ENCODE data around the gene TPCN2.

TPCN2 gene

DNA sequence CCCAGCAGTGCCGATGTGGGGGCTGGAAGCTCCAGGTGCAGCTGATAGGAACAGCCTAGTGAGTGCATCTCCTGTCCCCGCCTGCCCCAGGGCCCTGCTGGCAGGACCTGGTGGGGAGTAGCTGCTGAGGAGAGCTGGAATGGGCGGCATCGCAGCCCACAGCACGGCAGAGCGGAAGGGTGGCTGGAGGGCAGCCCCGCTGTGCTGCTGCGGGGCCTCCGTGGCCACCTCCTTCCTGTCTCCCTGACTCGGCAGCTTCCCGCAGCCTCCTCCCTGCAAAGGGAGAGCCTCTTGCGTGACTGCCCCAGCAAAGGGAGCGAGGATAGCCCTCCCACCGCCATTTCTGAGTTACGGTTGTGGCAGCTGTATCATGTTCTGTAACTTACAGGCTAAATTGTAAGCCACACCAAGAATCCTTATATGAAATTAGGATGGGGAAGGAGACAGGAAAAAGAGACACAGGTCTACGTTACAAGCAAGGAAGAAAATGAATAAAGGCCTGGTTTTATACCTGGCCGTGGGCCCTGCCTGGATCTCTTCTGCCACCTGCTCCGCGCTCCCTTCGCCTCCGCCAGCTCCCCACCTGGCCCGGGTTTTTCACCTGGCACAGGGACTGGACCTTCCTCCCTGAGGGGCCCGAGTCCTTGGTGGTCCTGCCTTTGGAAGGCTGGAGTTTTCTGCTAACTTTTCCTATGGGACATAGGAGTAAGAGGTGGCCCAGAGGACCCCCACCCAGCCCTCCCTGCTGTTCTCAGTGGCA lies 10.0 kb downstream of the TPCN2 start:
- DNase-seq, result no peak

DNA sequence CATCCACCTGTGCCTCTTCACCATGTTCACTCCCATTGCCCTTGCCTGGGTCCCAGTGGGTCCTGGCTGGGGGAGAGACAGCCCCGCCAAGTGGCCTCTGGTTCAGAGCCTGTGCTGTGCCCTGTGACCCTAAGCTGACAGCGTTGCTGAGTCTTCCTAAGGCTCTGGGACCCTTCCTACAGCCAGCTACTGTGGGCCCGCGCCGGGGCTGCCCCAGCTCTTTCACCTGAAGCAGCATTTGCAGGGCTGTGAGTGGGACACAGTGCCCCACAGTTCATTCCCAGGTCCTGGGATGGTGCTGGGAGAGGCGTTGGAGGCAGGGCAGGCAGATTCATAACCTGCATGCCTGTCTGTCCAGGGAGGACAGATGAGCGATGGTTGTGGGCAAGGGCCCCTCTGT lies 10.7 kb downstream of the TPCN2 start:
- DNase-seq, result no peak

DNA sequence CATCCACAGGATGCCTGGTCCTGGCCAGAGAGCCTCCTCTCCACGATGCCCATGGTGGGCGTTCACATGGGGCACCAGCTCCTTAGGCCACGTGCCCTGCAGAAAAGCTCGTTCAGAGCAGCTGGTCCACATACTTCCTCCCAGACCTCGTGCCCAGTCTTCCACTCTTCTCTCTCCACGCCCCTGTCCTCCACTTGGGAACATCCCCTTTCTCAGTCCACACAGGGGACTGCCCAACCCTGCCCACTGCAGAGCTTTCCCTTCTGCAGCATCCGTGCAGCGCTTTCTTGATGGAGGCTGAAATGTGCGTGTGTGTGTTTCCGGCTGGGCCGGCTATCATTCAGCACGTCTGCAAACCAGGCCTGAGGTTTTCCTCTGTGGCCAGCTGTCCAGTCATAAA lies 11.3 kb downstream of the TPCN2 start:
- DNase-seq, result no peak

DNA sequence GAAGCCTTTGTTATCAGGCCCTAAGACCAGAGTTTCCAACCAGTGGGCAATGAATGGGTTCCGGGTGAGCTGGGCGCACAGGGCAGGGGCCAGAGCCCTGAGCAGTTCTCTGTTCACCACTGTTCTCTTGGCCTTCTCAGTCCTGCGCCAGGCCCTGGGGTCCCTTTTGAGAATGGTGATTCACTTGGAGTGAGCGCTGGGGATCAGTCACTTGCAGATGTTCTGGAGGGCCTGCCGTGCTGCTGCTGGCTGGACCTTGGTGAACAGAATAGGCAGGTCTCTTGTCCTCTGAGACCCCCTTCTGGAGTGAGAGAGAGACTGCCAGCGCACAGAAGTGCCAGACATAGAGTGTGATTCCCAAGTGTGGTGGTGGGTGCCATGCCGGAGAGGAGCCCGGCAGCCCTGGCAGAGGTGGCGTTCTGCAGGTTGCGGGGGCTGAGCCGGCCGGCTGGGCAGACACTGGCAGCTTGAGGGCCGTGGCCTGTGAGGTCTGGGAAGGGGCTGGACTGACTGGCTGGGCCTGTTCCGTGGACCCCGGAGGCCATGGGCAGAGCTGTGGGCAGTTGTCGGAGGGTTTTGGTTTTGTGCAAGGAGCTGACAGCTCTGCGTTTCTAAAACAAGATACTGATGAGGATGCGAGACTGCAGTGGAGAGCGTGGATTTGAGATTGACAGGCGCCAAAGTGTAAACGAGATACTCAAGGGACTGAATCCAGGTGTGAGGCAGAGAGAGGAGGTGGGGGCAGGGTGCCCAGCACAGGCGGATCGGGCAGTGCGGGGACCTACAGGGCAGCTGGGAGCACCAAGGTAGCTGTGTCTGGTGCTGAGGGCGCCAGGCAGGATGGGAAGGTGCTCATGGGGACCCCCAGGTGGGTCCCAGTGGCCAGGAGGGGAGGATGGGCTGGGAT lies 12.3 kb downstream of the TPCN2 start:
- no peak for DNase-seq

DNA sequence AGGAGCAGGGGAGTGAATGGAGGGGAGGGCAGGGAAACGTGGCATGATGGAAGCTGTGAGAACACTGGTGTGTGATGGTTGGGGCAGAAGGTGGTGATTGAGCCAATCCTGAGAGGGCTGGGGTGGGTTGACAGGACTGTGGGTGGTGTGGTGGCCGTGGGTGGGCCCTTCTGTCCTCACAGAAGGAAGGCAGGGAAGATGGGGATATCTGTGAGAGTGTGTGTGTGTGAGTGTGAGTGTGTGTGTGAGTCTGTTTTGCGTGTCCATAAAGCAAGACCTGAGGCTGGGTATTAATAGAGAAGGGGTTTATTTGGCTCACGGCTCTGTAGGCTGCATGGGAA lies 13.0 kb downstream of the TPCN2 start:
- DNase-seq, result no peak

DNA sequence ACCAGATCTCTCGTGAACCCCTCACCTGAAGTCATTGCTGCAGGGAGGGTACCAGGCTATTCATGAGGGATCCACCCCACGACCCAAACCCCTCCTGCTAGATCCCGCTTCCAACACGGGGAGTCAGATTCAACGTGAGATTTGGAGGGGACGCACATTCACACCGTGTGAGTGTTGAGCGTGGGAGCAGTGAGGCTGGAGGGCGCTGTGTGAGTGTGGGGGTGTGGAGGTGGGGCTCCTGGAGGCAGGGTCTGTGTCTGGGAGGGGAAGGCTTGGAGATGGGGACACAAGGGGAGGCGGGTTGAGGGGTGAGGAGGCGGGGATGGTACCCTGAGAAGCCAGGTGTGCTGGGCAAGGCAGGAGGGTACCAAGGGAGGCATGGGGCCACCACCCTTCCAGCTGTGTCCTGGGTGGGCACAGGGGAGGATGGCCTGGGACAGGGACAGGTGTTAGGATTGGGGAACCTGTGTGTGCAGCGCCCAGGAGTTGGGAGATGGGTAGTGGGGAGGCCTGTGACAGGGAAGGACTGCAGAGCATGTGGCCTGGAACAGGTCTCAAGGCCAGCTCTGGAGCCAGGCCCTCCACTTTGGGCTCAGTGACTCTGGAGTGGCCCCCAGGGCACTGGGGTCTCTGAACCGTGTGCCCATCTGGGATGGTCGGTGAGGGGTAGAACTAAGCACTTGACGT lies 13.6 kb downstream of the TPCN2 start:
- DNase-seq, result no peak

DNA sequence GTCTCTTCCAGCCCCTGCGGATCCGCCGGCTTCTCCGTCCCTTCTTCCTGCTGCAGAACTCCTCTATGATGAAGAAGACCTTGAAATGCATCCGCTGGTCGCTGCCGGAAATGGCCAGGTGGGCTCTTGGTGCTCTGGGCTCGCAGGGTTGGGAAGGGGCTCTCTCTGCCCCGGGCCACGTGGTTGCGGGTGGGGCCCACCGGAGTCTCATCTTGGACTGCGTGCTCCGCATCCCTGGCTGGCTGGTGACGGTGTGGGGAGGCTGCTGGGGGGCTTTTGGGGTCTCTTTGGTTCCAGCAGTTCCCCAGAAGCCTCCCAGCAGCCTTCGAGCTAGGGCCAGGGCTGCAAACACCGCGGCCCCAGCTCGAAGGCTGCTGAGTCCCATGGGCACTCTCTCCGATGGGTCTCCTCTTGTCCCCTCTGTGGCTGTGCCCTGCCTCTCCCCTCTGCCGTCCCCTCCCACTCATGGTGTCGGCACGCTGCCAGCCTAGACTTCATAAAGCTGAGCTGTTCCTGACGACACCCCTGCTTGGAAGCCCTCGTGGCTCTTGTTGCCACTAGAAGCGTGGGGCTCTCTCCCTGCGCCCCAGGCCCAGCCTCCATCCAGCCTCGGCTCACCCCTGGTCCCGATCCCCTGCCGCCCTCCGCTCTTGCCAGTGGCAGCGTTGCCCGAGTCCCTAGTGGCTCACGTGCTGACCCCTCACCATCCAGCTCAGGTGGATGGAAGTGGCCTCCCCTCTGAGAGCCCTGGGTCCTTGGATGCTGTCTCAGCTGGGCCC lies 14.3 kb downstream of the TPCN2 start:
- DNase-seq, result no peak

DNA sequence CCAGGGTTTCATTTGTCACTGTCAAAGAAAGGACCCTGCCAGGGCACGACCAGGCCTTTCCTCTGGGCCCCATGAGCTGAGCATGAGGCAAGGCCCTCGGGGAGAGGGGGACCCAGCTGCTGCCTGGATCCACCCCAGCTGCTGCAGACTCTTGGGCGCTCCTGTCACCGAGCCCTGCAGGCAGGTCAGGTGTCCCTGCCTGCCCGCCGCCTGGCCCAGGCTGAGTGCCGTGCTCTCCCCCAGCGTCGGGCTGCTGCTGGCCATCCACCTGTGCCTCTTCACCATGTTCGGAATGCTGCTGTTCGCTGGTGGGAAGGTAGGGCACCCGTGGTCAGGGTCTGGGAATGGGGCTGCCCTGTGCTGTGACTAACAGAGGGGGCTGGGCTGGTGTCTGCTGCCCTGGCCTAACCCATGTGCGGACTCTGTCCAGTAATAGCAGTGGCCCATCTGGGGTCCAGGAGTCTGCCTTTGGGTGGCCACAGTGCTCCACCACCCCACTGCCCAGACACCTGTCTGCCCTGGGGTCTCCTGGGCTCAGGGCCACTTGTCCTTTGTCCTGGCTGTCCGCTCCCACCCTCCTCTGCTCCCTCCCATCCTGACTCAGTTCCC lies 15.0 kb downstream of the TPCN2 start:
- DNase-seq, result no peak

DNA sequence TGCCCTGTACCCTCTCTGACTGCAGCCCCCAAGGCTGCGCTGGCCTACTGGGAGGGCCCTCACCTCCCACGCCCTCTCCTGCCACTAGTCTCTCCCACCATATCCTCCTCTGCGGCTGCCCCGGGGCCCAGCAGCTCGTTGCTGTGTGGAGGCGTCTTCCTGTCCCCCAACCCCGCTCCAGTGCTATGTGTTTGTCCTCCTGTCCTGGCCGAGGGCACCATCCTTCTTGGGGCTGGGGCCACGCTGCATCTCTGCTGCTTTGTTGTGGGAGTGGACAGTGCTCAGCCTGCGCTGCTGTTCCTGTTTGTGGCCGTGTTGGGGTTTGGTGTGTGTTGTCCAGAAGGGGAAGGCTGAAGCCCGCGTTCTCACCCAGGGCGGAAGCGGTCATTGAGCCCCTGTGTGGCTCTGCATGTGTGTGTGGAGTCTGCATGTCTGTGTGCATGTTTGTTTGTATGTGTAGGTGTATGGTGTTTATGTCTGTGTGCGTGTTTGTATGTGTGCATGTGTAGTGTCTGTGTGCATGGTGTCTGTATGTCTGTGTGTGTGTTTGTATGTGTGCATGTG lies 15.7 kb downstream of the TPCN2 start:
- no peak for DNase-seq

DNA sequence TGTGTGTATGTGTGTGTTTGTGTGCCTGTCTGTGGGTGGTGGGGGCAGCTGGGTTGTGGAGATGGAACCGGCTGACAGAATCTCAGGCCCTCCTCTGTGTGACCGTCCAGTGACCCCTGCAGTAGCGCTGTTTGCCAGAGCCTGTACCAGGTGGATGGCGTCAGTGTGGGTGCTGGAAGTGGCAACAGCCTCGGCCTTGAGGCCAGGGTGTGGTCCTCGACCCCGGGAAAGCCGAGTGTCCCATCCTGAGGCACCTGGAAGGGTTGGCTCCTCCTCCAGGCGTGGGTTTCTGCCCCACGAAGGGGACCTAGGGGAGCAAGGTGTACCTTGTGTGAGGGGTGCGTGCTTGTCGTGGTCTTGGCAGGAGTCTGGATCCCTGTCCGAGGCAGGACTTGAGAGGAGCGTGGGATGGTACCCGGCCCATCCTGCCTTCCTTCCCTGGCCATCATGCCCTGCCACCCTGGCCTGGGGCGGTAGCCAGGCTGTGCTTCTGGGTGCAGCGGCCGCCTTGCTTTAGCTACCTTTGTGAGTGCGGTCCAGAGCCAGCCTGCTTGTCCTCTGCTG lies 16.5 kb downstream of the TPCN2 start:
- DNase-seq, result no peak

DNA sequence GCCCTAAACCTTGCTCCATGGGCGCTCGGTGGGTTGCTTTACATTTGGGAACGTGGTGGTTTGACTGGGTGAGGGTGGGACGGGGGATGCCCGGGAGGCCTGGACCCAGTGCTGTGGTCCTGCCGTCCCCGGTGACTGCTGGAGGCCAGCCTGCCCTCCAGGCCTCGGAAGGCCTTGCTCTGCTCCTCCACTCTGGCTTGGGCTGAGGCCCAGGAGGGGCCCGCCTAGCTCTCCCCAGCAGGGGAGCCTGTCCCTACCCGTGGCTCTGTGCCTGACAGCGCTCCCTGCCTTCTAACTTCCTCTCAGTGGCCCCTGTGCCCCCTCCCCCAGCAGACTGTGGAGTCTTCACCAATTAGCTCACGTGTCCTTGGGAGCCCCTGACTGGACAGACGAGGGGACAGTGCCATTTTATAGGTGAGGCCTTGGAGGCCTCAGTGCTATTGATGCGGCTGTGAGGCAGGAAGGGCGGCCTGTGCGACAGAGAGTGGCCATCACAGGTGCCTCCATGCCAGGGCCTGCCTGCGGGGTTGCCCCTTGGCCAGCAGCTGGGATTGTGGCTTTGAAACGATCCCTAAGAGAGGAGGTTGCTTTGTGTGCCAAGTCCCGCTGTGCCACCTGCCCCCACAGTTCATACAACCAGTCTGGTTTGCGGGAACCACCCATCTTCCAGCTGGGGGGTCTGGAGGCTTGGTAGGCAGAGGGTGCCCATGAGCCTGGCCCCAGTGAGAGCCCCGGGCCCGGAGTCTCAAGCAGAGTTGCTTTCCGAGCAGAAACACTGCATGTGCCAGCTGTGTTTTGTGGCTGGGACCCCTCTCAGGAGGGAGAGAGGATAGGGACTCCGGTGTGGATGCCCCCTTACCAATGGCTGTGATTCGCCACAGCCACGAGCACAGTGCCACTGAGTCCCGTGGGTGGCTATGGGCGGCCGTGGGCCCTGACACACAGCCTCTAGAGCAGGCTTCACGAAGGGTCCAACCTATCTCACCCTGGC lies 17.7 kb downstream of the TPCN2 start:
- no peak for DNase-seq

DNA sequence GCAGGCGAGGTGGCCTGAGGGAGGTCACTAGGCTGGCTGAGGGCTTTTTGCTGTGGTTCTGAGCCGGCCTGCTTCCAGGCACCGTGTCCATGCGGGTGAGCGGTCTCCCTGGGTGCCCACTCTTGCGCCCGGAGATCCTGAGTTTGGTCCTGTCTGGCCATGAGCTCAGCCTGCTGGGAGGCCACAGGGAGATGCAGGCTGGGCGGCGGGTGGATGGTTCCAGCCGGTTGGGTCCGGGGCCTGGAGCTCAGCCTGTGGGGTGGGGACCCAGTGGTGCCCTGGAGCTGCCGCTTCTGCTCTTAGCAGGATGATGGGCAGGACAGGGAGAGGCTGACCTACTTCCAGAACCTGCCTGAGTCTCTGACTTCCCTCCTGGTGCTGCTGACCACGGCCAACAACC lies 18.5 kb downstream of the TPCN2 start:
- DNase-seq, result no peak

DNA sequence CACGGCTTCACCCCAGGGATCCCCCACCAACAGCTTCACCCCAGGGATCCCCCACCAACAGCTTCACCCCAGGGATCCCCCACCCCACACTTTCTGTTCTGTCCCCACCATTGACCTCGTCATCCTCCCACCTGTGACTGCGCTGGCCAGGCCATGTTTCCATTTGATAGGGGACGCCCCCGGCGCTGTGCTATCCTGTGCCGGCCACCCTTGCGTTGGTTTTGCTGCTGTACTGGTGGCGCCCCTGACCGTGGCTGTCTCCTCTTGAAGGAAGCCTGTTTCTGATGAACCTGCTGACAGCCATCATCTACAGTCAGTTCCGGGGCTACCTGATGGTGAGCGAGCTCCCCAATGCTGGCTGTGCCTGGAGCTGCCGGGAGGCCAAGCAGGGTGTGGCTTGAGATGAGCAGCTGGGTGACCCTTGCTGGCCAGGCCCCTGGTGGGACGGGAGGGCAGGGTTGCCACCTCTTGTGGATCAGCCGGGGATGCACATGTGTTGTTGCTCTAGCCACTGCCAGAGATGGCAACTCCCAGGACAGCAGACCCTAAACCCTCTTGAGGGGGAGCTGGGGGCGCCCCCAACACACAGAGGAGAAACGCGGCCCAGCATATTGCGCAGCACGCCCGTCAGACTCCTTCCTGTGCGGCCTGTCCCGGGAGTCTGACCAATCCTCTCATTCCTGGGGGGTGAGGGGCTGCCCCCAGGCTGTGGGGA lies 22.5 kb downstream of the TPCN2 start:
- no peak for DNase-seq

DNA sequence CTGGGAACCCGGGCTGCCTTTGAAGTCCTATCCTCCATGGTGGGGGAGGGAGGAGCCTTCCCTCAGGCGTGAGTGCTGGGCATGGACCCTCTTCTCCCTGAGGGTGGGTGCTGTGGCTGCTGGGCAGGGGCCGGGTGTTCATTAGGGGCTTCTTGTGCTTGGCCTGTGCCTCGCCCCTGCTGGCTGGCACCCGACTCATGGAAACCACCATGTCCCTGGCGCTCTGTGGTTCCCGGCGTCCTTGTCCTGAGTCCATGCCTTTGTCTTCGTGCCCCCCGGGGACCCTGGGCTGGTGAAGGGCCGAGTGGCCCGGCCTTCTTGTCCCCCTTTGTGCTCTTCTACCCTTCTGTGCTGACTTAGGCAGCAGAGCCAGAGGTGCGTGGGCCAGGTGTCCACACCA lies 23.2 kb downstream of the TPCN2 start:
- no peak for DNase-seq

DNA sequence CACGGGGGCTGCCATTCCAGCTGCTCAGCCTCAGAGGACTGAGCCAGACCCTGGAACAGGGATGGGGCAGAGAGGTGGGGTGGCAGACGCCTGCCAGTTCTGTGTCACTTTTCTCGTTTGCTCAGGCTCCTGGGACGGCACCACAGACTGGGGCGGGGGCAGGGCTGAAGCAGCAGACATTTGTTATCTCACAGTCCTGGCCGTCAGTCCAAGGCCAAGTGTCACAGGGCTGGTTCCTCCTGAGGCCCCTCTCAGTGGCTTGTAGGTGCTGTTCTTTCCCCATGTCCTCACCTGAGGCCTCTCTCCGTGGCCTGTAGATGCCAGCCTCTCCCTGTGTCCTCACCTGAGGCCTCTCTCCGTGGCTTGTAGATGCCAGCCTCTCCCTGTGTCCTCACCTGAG lies 24.7 kb downstream of the TPCN2 start:
- DNase-seq, result no peak

DNA sequence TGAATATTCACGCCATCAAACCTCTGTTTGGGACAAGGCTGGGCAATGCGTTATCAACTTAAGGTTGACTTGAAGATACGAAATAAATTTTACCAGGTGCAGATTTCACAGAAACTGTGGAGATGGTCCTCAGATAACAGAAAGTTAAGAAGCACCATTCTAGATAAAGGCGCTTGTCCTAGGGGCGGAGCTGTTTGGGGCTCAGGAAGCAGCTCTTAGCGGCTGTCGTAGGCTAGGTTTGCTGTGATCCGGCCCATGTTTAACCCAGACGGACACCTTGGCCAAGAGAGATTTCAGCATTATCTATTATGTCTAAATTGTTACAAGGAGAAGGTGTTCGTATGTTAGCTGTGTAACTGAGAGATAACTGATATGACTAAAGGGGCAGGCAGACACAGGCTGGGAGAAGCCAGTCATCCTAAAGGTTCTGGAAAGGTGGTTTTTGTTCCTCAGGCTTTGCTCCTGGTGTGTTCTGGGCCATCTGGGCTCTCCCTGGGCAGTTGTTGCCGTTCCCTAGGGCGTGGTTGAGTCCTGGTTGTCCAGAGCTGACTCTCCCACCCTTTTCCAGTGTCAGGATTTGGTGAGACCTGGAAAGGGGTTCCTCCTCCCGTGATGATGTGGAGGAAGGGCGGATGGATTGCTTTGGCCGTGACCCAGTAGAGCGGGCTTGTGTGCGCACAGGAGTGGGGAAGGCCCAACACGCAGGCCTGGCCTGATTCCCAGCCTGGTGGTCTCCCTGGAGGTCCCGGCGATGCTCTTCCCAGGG lies 25.8 kb downstream of the TPCN2 start:
- no peak for DNase-seq

DNA sequence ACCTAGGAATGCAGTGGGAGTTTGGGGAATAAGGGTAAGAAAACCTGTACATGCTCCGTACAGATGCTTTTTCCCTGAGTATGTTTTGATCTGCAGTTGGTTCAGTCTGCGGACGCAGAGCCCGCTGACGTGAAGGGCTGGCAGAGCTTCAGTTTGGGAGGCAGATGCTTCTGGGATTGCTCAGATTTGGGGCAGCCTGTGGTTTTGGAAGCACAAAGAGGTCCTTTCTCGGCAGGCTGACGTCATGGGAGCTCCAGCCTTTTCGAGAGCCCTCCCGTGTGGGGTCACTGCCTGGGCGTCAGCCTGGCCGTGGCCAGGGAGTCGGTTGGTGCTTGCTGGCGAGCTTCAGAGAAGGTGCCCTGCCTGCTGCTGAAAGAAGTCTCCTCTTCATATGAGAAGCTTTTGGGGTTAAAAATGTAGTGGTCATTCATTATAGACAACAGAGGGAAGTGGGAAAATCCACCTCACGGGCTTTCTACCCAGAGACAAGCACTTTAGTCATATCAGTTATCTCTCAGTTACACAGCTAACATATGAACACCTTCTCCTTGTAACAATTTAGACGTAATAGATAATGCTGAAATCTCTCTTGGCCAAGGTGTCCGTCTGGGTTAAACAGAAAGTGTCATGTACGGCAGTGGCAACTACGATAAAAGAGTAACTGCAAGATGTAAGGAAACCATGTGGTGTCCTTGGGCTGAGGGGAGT lies 26.8 kb downstream of the TPCN2 start:
- no peak for DNase-seq

DNA sequence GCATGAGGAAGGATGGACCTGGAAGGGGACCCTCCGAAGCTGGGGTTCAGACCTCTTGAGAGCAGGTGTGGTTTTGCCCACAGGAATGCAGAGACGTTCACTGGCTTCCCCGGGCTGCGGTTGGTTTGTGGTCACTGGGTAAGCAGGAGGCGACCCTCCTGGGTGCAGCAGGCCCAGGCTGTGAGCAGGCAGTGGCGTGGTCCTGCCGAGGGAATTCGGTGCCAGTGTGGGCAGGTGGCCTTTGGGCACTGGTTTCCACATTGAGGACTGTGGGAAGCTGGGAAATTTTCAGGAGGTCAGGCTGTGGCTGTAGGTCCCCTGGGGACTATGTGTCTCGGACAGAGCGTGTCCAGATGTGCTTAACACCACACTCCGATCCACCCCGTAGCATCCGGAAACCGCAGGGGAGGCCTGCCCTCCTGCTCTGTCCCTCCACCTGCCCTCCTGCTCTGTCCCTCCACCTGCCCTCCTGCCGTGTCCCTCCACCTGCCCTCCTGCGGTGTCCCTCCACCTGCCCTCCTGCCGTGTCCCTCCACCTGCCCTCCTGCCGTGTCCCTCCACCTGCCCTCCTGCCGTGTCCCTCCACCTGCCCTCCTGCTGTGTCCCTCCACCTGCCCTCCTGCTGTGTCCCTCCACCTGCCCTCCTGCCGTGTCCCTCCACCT lies 27.5 kb downstream of the TPCN2 start:
- DNase-seq, result no peak
